GM12892 (cell line): ENCODE measurements around the gene STARD13.

ENCODE experiments used
- POLR2A ChIP-seq: IDR thresholded peaks from 2 replicates; pipeline ENCODE4 v1.6.1; 2011; ENCODE audit warnings: low read depth, low read length, control low read depth
- POLR2AphosphoS5 ChIP-seq: IDR thresholded peaks from 2 replicates; pipeline ENCODE4 v1.6.1; 2011; ENCODE audit warnings: low read depth, low read length, control low read depth

- no peak for TF ChIP-seq POLR2AphosphoS5
- TF ChIP-seq POLR2A = no peak
Measured at GRCh38 chr13:33249894-33250293, 35.7 kb downstream of the STARD13 start.
